ENCODE data around the gene UNC13D.

DNA sequence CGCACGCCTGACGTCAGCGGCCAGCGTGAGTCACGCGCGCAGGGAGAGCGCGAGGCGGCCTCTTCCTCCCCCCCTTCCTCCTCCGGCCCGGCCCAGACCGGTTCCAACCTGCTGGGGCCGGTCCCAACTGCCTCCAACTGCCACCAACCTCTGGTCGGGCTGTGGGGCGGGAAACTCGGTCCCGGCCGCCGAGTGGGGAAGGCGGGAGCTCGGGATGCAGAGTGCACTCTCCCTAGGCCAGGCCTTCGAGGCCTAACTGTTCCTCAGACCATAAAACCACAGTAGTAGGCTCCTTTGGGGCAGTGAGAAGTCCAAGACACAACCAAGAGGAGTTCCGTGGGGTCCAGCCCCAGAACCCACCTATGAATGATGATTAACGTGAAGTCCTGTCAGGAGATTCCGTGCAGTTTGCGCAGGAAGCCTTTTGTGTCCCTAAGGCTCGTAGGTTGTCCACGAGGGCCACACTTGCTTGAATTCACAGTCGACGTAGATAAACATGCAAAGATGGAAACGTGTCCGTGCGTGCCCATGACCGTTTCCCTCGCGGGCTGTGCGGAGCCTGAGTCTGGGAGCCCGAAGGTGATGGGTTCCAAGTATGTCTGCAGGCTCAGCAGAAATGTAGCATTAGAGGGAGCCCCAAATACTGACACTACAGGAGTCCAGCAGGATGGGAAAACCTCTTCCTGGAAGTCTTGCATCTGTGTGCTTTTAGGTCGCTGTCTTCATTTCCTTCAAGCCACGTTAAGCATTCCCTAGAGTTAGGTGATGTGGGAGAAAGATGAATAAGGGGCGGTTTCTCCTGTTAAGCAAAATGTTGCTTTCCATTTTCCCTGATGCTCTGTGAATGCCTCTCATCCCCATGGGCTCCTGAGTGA is 59.0 kb downstream of the UNC13D start:
- TF ChIP-seq, protein P1, sequence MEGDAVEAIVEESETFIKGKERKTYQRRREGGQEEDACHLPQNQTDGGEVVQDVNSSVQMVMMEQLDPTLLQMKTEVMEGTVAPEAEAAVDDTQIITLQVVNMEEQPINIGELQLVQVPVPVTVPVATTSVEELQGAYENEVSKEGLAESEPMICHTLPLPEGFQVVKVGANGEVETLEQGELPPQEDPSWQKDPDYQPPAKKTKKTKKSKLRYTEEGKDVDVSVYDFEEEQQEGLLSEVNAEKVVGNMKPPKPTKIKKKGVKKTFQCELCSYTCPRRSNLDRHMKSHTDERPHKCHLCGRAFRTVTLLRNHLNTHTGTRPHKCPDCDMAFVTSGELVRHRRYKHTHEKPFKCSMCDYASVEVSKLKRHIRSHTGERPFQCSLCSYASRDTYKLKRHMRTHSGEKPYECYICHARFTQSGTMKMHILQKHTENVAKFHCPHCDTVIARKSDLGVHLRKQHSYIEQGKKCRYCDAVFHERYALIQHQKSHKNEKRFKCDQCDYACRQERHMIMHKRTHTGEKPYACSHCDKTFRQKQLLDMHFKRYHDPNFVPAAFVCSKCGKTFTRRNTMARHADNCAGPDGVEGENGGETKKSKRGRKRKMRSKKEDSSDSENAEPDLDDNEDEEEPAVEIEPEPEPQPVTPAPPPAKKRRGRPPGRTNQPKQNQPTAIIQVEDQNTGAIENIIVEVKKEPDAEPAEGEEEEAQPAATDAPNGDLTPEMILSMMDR (IDR thresholded peaks at IDR 0.05) = no peak
- TF ChIP-seq POLR2A (IDR thresholded peaks at IDR 0.05) = peak; percentile 45 to 84 (median 72)
